ENCODE measurements around the gene TECPR2. TPM values are rescaled to one million over a fixed set of nuclear protein-coding genes. Genes with fewer than 3 reads are reported as not detected.

Gene TECPR2
- total and polyA plus RNA-seq, 2 of the 13 experiments (the other 11 are each of a cell fraction or from before 2014, with no cell fraction given) = 3.5 to 5.7 TPM

- peak; percentile 94 for TF ChIP-seq ZNF687 (CRISPR knock-in tag; IDR thresholded peaks at IDR 0.05)
- no peak for TF ChIP-seq IKZF1 (IDR thresholded peaks at IDR 0.05)
- TF ChIP-seq GABPB1 (CRISPR knock-in tag; IDR thresholded peaks at IDR 0.05) = peak; percentile 94
- TF ChIP-seq REXO4 (CRISPR knock-in tag; IDR thresholded peaks at IDR 0.05; ENCODE audit: borderline replicate concordance) = no peak
- TF ChIP-seq ZNF543 (CRISPR knock-in tag; IDR thresholded peaks at IDR 0.05) = no peak; the same call in 1 of the 2 replicates
- 0 out of 2 replicates have a peak, but pooled peaks have one; percentile 86 for TF ChIP-seq MATR3 (CRISPR knock-in tag; IDR thresholded peaks at IDR 0.05)
- peak; percentile 86 for TF ChIP-seq GZF1 (CRISPR knock-in tag; IDR thresholded peaks at IDR 0.05)
- no peak for TF ChIP-seq ZNF564 (CRISPR knock-in tag; IDR thresholded peaks at IDR 0.05)
- TF ChIP-seq ISX (CRISPR knock-in tag; conservative IDR thresholded peaks at IDR 0.05) = 0 out of 2 replicates have a peak, but pooled peaks have one; percentile 45
- TF ChIP-seq PCBP1 (IDR thresholded peaks at IDR 0.05; ENCODE audit: borderline replicate concordance, low read depth, low read length) = 0 out of 2 replicates have a peak, but pooled peaks have one; percentile 39
- TF ChIP-seq ZNF816 (CRISPR knock-in tag; IDR thresholded peaks at IDR 0.05; ENCODE audit: borderline replicate concordance) = peak; percentile 86; the same call in 1 of the 2 replicates
- no peak; the same call in 1 of the 2 replicates for TF ChIP-seq ZBTB21 (CRISPR knock-in tag; IDR thresholded peaks at IDR 0.05)
- no peak for TF ChIP-seq ZNF318 (CRISPR knock-in tag; IDR thresholded peaks at IDR 0.05)
- peak; percentile 65 for TF ChIP-seq ZGPAT (CRISPR knock-in tag; IDR thresholded peaks at IDR 0.05)
- TF ChIP-seq ZNF124 (CRISPR knock-in tag; IDR thresholded peaks at IDR 0.05) = 0 out of 2 replicates have a peak, but pooled peaks have one; percentile 26
Observed at GRCh38 chr14:102538602-102539543, 176.1 kb downstream of the TECPR2 start (continued).
